H1 (cell line): ENCODE results near the gene PPP1R12A. TPM values are rescaled to one million over a fixed set of nuclear protein-coding genes. Genes with fewer than 3 reads are reported as not detected.

Experiments used
- ATF2 ChIP-seq: IDR thresholded peaks from 2 replicates; pipeline ENCODE4 v1.6.1; 2012; ENCODE audit warnings: low read length, inconsistent platforms
- CHD7 ChIP-seq: fragments of 300-600 bp; sonication (generic); IDR thresholded peaks from 2 replicates; pipeline ENCODE4 v1.7.1; 2012; ENCODE audit warnings: low read length, moderate library complexity, mild to moderate bottlenecking, inconsistent platforms; ENCODE audit not compliant: insufficient replicate concordance
- HDAC2 ChIP-seq, 2 experiments: fragments of 300-600 bp in 1 of 2; sonication (generic) in 1 of 2; IDR thresholded peaks; 2 replicates each; pipeline ENCODE4 v1.6.1; 2011 to 2012; ENCODE audit warnings: low read depth in 2 of 2, low read length in 2 of 2, mild to moderate bottlenecking in 2 of 2, moderate library complexity in 2 of 2, borderline replicate concordance in 1 of 2, inconsistent platforms in 1 of 2
- JUN ChIP-seq: IDR thresholded peaks from 2 replicates; pipeline ENCODE4 v1.6.1; 2011; ENCODE audit warnings: low read depth, mild to moderate bottlenecking, improper control_type of control experiment, low read length
- NRF1 ChIP-seq: IDR thresholded peaks from 2 replicates; pipeline ENCODE4 v1.6.1; 2011; ENCODE audit warnings: mild to moderate bottlenecking, low read depth, low read length, improper control_type of control experiment
- POLR2AphosphoS5 ChIP-seq: IDR thresholded peaks from 2 replicates; pipeline ENCODE4 v1.6.1; 2011; ENCODE audit warnings: low read depth, low read length
- RFX5 ChIP-seq: IDR thresholded peaks from 2 replicates; pipeline ENCODE4 v1.6.1; 2011; ENCODE audit warnings: low read depth, low read length, improper control_type of control experiment, borderline replicate concordance
- RXRA ChIP-seq: IDR thresholded peaks from 2 replicates; pipeline ENCODE4 v1.6.1; 2011; ENCODE audit warnings: low read depth, mild to moderate bottlenecking, low read length, moderate library complexity; ENCODE audit not compliant: insufficient read depth
- SIN3A ChIP-seq, 2 experiments: IDR thresholded peaks in 1 of 2; conservative IDR thresholded peaks in 1 of 2; 2 replicates each; pipeline ENCODE4 v1.6.1; 2011 to 2012; ENCODE audit warnings: low read length in 2 of 2, improper control_type of control experiment in 1 of 2, low read depth in 1 of 2, mild to moderate bottlenecking in 1 of 2
- TCF12 ChIP-seq: IDR thresholded peaks from 2 replicates; pipeline ENCODE4 v1.6.1; 2011; ENCODE audit warnings: low read depth, mild to moderate bottlenecking, low read length
- polyA plus RNA-seq, 7 experiments: library from polyadenylated mRNA; depleted of rRNA in 3 of 7; stranded (reverse) in 5 of 7; unstranded in 2 of 7; fragments of >200 nt in 5 of 7; fragments of 200-250 nt in 2 of 7; gene quantifications; 1 replicate in 5 of 7; 2 replicates in 1 of 7; 4 replicates in 1 of 7; pipeline versions ENCODE4 v1.2.1 to v1.2.3, GENCODE V29; 2011 to 2013; ENCODE audit warnings: missing spikeins in 2 of 7, mixed read lengths in 2 of 7
- total RNA-seq: library from RNA; stranded (reverse); fragmentation: NEBNext Ultra II Directional; extraction: Animal tissue kit (Norgen Biotek cat#: 25700); gene quantifications from 2 replicates; pipeline ENCODE4 v1.2.1, GENCODE V29; 2021

PPP1R12A gene
- total and polyA plus RNA-seq, 2 of the 8 experiments (the other 6 are each of a cell fraction or from before 2014, with no cell fraction given) = 14.7 to 81.5 TPM

GRCh38 chr12:79973801-79974200, 38.9 kb upstream of the PPP1R12A start (continued):
- TF ChIP-seq CHD7 = no peak
- no peak for TF ChIP-seq ATF2
- TF ChIP-seq RFX5 = no peak
- TF ChIP-seq RXRA = no peak
- TF ChIP-seq NRF1 = no peak
- TF ChIP-seq SIN3A (conservative IDR thresholded peaks at IDR 0.05 in 1 of 2, IDR thresholded peaks at IDR 0.05 in 1 of 2; ENCODE audit: low read depth in 1 of 2, low read length in 2 of 2) = no peak
- TF ChIP-seq TCF12 = no peak
- no peak for TF ChIP-seq POLR2AphosphoS5
- no peak for TF ChIP-seq HDAC2 (IDR thresholded peaks at IDR 0.05; ENCODE audit: borderline replicate concordance in 1 of 2, low read depth in 2 of 2, low read length in 2 of 2)
- TF ChIP-seq JUN = no peak
